Panc1 (cell line): Measurements from ENCODE around the gene CD177.
"Not testable (repeated sequence)": the region's sequence is repeated elsewhere in the genome, so short reads cannot be mapped to it uniquely, and the experiment has no call there.

Source experiments
- POLR2AphosphoS5 ChIP-seq: IDR thresholded peaks from 2 replicates; pipeline ENCODE4 v1.6.1; 2012; ENCODE audit warnings: mild to moderate bottlenecking, low read depth, low read length, moderate library complexity
- TF ChIP-seq, protein P1 (sequence below): fragments of 450-650 bp; IDR thresholded peaks from 2 replicates; pipeline ENCODE4 v1.5.1; 2017; ENCODE audit warnings: mild to moderate bottlenecking

DNA sequence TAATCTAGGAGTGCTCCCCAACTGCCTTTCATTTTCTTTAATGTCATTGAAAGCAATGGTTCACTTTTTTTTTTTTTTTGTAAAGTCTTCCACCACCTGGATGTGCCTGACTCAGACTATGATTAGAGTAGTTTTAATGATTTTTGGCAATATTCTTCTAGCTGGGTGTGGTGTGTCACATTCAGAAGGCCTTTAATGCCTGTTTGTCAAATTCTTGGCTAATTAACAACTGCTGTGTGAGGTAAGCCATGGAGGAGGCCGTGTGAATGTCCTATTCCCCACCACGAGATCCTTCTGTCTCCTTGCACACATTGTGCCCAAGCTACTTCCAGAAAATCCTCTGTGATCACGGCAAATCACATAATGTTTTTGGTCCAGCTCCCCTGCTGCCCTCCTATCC is 30.3 kb downstream of the CD177 start:
- TF ChIP-seq, protein P1, sequence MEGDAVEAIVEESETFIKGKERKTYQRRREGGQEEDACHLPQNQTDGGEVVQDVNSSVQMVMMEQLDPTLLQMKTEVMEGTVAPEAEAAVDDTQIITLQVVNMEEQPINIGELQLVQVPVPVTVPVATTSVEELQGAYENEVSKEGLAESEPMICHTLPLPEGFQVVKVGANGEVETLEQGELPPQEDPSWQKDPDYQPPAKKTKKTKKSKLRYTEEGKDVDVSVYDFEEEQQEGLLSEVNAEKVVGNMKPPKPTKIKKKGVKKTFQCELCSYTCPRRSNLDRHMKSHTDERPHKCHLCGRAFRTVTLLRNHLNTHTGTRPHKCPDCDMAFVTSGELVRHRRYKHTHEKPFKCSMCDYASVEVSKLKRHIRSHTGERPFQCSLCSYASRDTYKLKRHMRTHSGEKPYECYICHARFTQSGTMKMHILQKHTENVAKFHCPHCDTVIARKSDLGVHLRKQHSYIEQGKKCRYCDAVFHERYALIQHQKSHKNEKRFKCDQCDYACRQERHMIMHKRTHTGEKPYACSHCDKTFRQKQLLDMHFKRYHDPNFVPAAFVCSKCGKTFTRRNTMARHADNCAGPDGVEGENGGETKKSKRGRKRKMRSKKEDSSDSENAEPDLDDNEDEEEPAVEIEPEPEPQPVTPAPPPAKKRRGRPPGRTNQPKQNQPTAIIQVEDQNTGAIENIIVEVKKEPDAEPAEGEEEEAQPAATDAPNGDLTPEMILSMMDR = not testable (repeated sequence)
- not testable (repeated sequence) for TF ChIP-seq POLR2AphosphoS5
